SIG-M5 treated with dmso at 0.1 percent for 504 hours (cell line): ENCODE results near the gene DDT.
"Not testable (repeated sequence)": the region's sequence is repeated elsewhere in the genome, so short reads cannot be mapped to it uniquely, and the experiment has no call there.

Experiments used
- DNase-seq: peaks from one replicate; lab custom pipeline; 2025; ENCODE audit not compliant: unreplicated experiment; lab: John Stamatoyannopoulos, UW

The DDT gene

GRCh38 chr22:23989583-23990244 lies 15.5 kb upstream of the DDT start:
- not testable (repeated sequence) for DNase-seq

- DNase-seq, result not testable (repeated sequence)
These were observed 12.4 kb upstream of the DDT start for GRCh38 chr22:23986538-23987178.

GRCh38 chr22:23986089-23986488 lies 11.8 kb upstream of the DDT start:
- not testable (repeated sequence) for DNase-seq

- no peak for DNase-seq
These were observed 10.2 kb upstream of the DDT start for GRCh38 chr22:23984430-23984829.

GRCh38 chr22:23980567-23980966 lies 6.3 kb upstream of the DDT start:
- DNase-seq, result not testable (repeated sequence)

GRCh38 chr22:23979557-23980240 lies 5.5 kb upstream of the DDT start, which contains the start of gene GSTT2:
Gene GSTT2 (plus strand): TSS chr22:23980134.
- not testable (repeated sequence) for DNase-seq

GRCh38 chr22:23977304-23977703 lies 3.1 kb upstream of the DDT start:
- not testable (repeated sequence) for DNase-seq

GRCh38 chr22:23974836-23975352 lies 653 bp upstream of the DDT start:
- not testable (repeated sequence) for DNase-seq

GRCh38 chr22:23971927-23972326 lies 2.3 kb downstream of the DDT start:
- not testable (repeated sequence) for DNase-seq

GRCh38 chr22:23970816-23971486 lies 3.3 kb downstream of the DDT start:
- DNase-seq, result no peak

GRCh38 chr22:23970201-23970641 lies 4.0 kb downstream of the DDT start:
- DNase-seq, result no peak

GRCh38 chr22:23969071-23969470 lies 5.2 kb downstream of the DDT start:
- DNase-seq, result no peak

- DNase-seq, result not testable (repeated sequence)
These were observed 7.7 kb downstream of the DDT start, which contains the start of gene DDTL for GRCh38 chr22:23966568-23966967. Gene DDTL (plus strand): TSS chr22:23966888. CDS start chr22:23966915, 27 bp downstream.

- not testable (repeated sequence) for DNase-seq
These were observed 8.1 kb downstream of the DDT start for GRCh38 chr22:23966094-23966493.

GRCh38 chr22:23961084-23961771 lies 13.0 kb downstream of the DDT start, which contains the start of gene GSTT2B:
Gene GSTT2B (minus strand): TSS chr22:23961195. CDS start chr22:23961131, 64 bp downstream.
- not testable (repeated sequence) for DNase-seq

GRCh38 chr22:23956301-23956900 lies 17.8 kb downstream of the DDT start:
- peak; percentile 49 for DNase-seq

- DNase-seq, result not testable (repeated sequence)
These were observed 18.4 kb downstream of the DDT start for GRCh38 chr22:23955886-23956285.

- DNase-seq, result not testable (repeated sequence)
These were observed 19.3 kb downstream of the DDT start for GRCh38 chr22:23954991-23955305.

GRCh38 chr22:23954193-23954990 lies 19.8 kb downstream of the DDT start:
- not testable (repeated sequence) for DNase-seq
